ENCODE data around the gene BCCIP. TPM values are rescaled to one million over a fixed set of nuclear protein-coding genes. Genes with fewer than 3 reads are reported as not detected.

Gene BCCIP
- total RNA-seq: 12.9 and 41.2 TPM in 2 replicates

GRCh38 chr10:125822878-125823662 is at the start of gene BCCIP, which contains the start of gene UROS:
Gene BCCIP (plus strand): TSS chr10:125823546. CDS start chr10:125823558, 12 bp downstream.
Gene UROS (minus strand): TSS chr10:125823258. CDS start chr10:125816499, 6,759 bp downstream.

GRCh38 chr10:125775491-125776106 is 47.7 kb upstream of the BCCIP start, which contains the start of gene MMP21:
Gene MMP21 (minus strand): TSS chr10:125775821. CDS start chr10:125775821, 0 bp downstream.

GRCh38 chr10:125881192-125881591 is 57.8 kb downstream of the BCCIP start, which contains the start of gene DHX32:
Gene DHX32 (minus strand): TSS chr10:125881292. CDS start chr10:125880824, 468 bp downstream.

Other genes with a start within 250 kb of the BCCIP start
- not detected in 2 replicates for gene TEX36, start 140.4 kb upstream of the BCCIP start, total RNA-seq
- 8.4 and 12.7 TPM in 2 replicates for gene EDRF1, start 103.8 kb upstream of the BCCIP start, total RNA-seq
- 0.13 TPM in 1 of 2 replicates, not detected in the other for gene MMP21, start 47.7 kb upstream of the BCCIP start, total RNA-seq
- 48.4 and 51.5 TPM in 2 replicates for gene UROS, start 288 bp upstream of the BCCIP start, total RNA-seq
- gene DHX32, start 57.7 kb downstream of the BCCIP start, total RNA-seq: 23.6 and 29.4 TPM in 2 replicates
- 1.8 and 2.9 TPM in 2 replicates for gene FANK1, start 73.0 kb downstream of the BCCIP start, total RNA-seq

Measured in mesangial cell (primary cell).